GM12891 (cell line): Measurements from ENCODE around the gene COL6A1.

Experiments
- DNase-seq: peaks from one replicate; pipeline ENCODE4 v3.0.0; 2011; ENCODE audit warnings: low spot score; ENCODE audit not compliant: insufficient read length
- FAIRE-seq: peaks from 2 replicates; lab custom pipeline; 2011; peaks lifted over from hg19 to GRCh38; lab: Jason Lieb, UNC
- PAX5 ChIP-seq: IDR thresholded peaks from 2 replicates; pipeline ENCODE4 v1.6.1; 2011; ENCODE audit warnings: low read length, moderate library complexity, mild to moderate bottlenecking; ENCODE audit not compliant: insufficient read depth, severe bottlenecking
- POLR2A ChIP-seq: IDR thresholded peaks from 2 replicates; pipeline ENCODE4 v1.6.1; 2011; ENCODE audit warnings: low read depth, low read length, control low read depth
- POLR2AphosphoS5 ChIP-seq: IDR thresholded peaks from 2 replicates; pipeline ENCODE4 v1.6.1; 2011; ENCODE audit warnings: low read depth, low read length, control low read depth
- POU2F2 ChIP-seq: IDR thresholded peaks from 2 replicates; pipeline ENCODE4 v1.6.1; 2011; ENCODE audit warnings: low read depth, mild to moderate bottlenecking, control low read depth, low read length, moderate library complexity
- SPI1 ChIP-seq: IDR thresholded peaks from 2 replicates; pipeline ENCODE4 v1.6.1; 2011; ENCODE audit warnings: low read depth, low read length, control low read depth
- TAF1 ChIP-seq: IDR thresholded peaks from 2 replicates; pipeline ENCODE4 v1.6.1; 2011; ENCODE audit warnings: low read depth, low read length, control low read depth

COL6A1 gene

GRCh38 chr21:46025113-46025770 is 43.7 kb downstream of the COL6A1 start:
- DNase-seq (no peak), FAIRE-seq (no peak)
- TF ChIP-seq POLR2A (no peak), POU2F2 (no peak), SPI1 (no peak), PAX5 (no peak), TAF1 (no peak), POLR2AphosphoS5 (no peak)

- DNase-seq (no peak), FAIRE-seq (no peak)
- TF ChIP-seq TAF1 = no peak
- TF ChIP-seq PAX5 = no peak
- TF ChIP-seq POLR2AphosphoS5 = no peak
- TF ChIP-seq POLR2A = no peak
- no peak for TF ChIP-seq SPI1
- TF ChIP-seq POU2F2 = no peak
Observed at GRCh38 chr21:46027851-46028493, 46.4 kb downstream of the COL6A1 start.

- no peak for TF ChIP-seq POLR2AphosphoS5
- no peak for TF ChIP-seq POLR2A
- no peak for TF ChIP-seq SPI1
- TF ChIP-seq POU2F2 = no peak
- TF ChIP-seq TAF1 = no peak
- TF ChIP-seq PAX5 = no peak
- DNase-seq (no peak), FAIRE-seq (no peak)
Observed at GRCh38 chr21:46028573-46029091, 47.1 kb downstream of the COL6A1 start.

GRCh38 chr21:46029186-46029924 is 47.8 kb downstream of the COL6A1 start:
- TF ChIP-seq POU2F2 (no peak), SPI1 (no peak), TAF1 (no peak), PAX5 (no peak), POLR2AphosphoS5 (no peak), POLR2A (no peak)
- DNase-seq (no peak), FAIRE-seq (no peak)

GRCh38 chr21:46031484-46031883 is 49.9 kb downstream of the COL6A1 start:
- no peak for FAIRE-seq
- no peak for DNase-seq
- TF ChIP-seq POU2F2 (no peak), POLR2AphosphoS5 (no peak), SPI1 (no peak), PAX5 (no peak), POLR2A (no peak), TAF1 (no peak)

GRCh38 chr21:46032100-46032499 is 50.5 kb downstream of the COL6A1 start:
- DNase-seq (no peak), FAIRE-seq (no peak)
- TF ChIP-seq PAX5 (no peak), POLR2AphosphoS5 (no peak), SPI1 (no peak), TAF1 (no peak), POLR2A (no peak), POU2F2 (no peak)

GRCh38 chr21:46033410-46034400 is 52.1 kb downstream of the COL6A1 start:
- TF ChIP-seq SPI1 (no peak), POU2F2 (no peak), PAX5 (no peak)
- FAIRE-seq (no peak), DNase-seq (no peak)

- FAIRE-seq (no peak), DNase-seq (no peak)
- TF ChIP-seq TAF1 = no peak
- TF ChIP-seq POLR2AphosphoS5 = no peak
- TF ChIP-seq PAX5 = no peak
- TF ChIP-seq SPI1 = no peak
- TF ChIP-seq POLR2A = no peak
- TF ChIP-seq POU2F2 = no peak
Observed at GRCh38 chr21:46035809-46036695, 54.5 kb downstream of the COL6A1 start.
